ENCODE measurements around the gene DNAJC1.

GRCh38 chr10:22049635-22050034, 46.1 kb upstream of the DNAJC1 start:
- TF ChIP-seq CTCF (IDR thresholded peaks at IDR 0.05) = no peak
- no peak for TF ChIP-seq POLR2AphosphoS5 (IDR thresholded peaks at IDR 0.05; ENCODE audit: insufficient read depth in 1 of 2, low read depth in 1 of 2)
- no peak for TF ChIP-seq POLR2A (IDR thresholded peaks at IDR 0.05)

Data from vagina (tissue), 2 donors.